B cell (primary cell): ENCODE measurements around the gene UGT1A7. TPM values are rescaled to one million over a fixed set of nuclear protein-coding genes. Genes with fewer than 3 reads are reported as not detected.

Experiments used
- ATAC-seq: fragments of 200-7000 bp; cut with Tn5 transposase; one replicate; pipeline ENCODE4 v1.10.0; 2021; ENCODE audit warnings: low read depth, mild to moderate bottlenecking, moderate number of reproducible peaks, moderate library complexity
- CTCF ChIA-PET: fragments of 350-600 bp; sonication (Branson Sonifier 250); formaldehyde crosslinking; loops from one replicate; lab custom pipeline; 2021; ENCODE audit warnings: antibody characterized with exemption, inconsistent platforms; lab: Charles Lee
- POLR2A ChIA-PET: fragments of 350-600 bp; sonication (Branson Sonifier 250); formaldehyde crosslinking; loops from one replicate; lab custom pipeline; 2021; ENCODE audit warnings: antibody characterized with exemption; lab: Charles Lee
- DNase-seq: peaks from one replicate; pipeline ENCODE4 v3.0.0; 2013
- H2AFZ ChIP-seq: 2 replicates; pipeline ENCODE4 v1.6.1; 2012; ENCODE audit warnings: mild to moderate bottlenecking, low read depth, low read length; ENCODE audit not compliant: insufficient read depth, poor library complexity, severe bottlenecking
- H3K27ac ChIP-seq, 2 donors: 1 replicate in 1 of 2; 2 replicates in 1 of 2; pipeline ENCODE4 v1.5.1; 2012 to 2013; ENCODE audit warnings: low read length in 2 of 2, mild to moderate bottlenecking in 2 of 2, moderate library complexity in 1 of 2
- H3K27me3 ChIP-seq, 4 experiments: fragments of 200-600 bp in 1 of 4; sonication (generic) in 1 of 4; replicated peaks in 1 of 4; 1 replicate in 2 of 4; 2 replicates in 2 of 4; pipeline versions ENCODE4 v1.6.1 to v1.7.0; 2013 to 2016; ENCODE audit warnings: low read length in 3 of 4, mild to moderate bottlenecking in 2 of 4, mixed read lengths in 1 of 4, moderate library complexity in 1 of 4; ENCODE audit not compliant: insufficient read depth in 4 of 4, control insufficient read depth in 3 of 4; ENCODE audit errors: control extremely low read depth in 1 of 4
- H3K36me3 ChIP-seq, 2 experiments: replicated peaks in 1 of 2; 1 replicate in 1 of 2; 2 replicates in 1 of 2; pipeline versions ENCODE4 v1.6.1 to v1.7.1; 2013; ENCODE audit warnings: low read length in 1 of 2; ENCODE audit not compliant: insufficient read depth in 2 of 2, control insufficient read depth in 1 of 2; ENCODE audit errors: control extremely low read depth in 1 of 2, extremely low read depth in 1 of 2
- H3K4me1 ChIP-seq, 2 donors: fragments of 200-600 bp in 1 of 2; sonication (generic) in 1 of 2; 1 replicate in 1 of 2; 2 replicates in 1 of 2; pipeline versions ENCODE4 v1.5.1 to v1.6.1; 2013 to 2017; ENCODE audit warnings: low read length in 2 of 2; ENCODE audit not compliant: control insufficient read depth in 2 of 2, insufficient read depth in 2 of 2
- H3K4me2 ChIP-seq: replicated peaks from 2 replicates; pipeline ENCODE3; 2012; ENCODE audit warnings: mild to moderate bottlenecking, low read depth, low read length; ENCODE audit not compliant: poor library complexity, severe bottlenecking
- H3K4me3 ChIP-seq, 5 experiments: fragments of 200-600 bp in 1 of 5; sonication (generic) in 1 of 5; 1 replicate in 3 of 5; 2 replicates in 2 of 5; pipeline versions ENCODE4 v1.5.1 to v1.7.0; 2011 to 2016; ENCODE audit warnings: low read length in 4 of 5, mild to moderate bottlenecking in 4 of 5, low read depth in 2 of 5, control low read depth in 1 of 5, moderate library complexity in 1 of 5; ENCODE audit not compliant: insufficient read depth in 1 of 5; ENCODE audit errors: control extremely low read depth in 1 of 5, extremely low read depth in 1 of 5
- H3K79me2 ChIP-seq: fragments of 200-600 bp; sonication (generic); one replicate; pipeline ENCODE4 v1.6.0; 2016; ENCODE audit warnings: low read length; ENCODE audit not compliant: control insufficient read depth, insufficient read depth
- H3K9ac ChIP-seq: fragments of 200-600 bp; sonication (generic); 2 replicates; pipeline ENCODE4 v1.6.1; 2017; ENCODE audit warnings: mild to moderate bottlenecking, low read length, moderate library complexity
- H3K9me3 ChIP-seq, 3 donors: one replicate each; pipeline versions ENCODE4 v1.6.1 to v1.7.1; 2013; ENCODE audit warnings: low read length in 2 of 3; ENCODE audit not compliant: control insufficient read depth in 2 of 3, insufficient read depth in 1 of 3; ENCODE audit errors: control extremely low read depth in 1 of 3
- H4K20me1 ChIP-seq: 2 replicates; pipeline ENCODE4 v1.6.0; 2012; ENCODE audit warnings: mild to moderate bottlenecking, low read length; ENCODE audit not compliant: insufficient read depth, control insufficient read depth, poor library complexity, severe bottlenecking
- H3K27ac Mint-ChIP-seq: one replicate; pipeline ENCODE4 v1.8.0; 2021; ENCODE audit warnings: mixed read lengths
- H3K27me3 Mint-ChIP-seq: one replicate; pipeline ENCODE4 v1.8.0; 2021; ENCODE audit warnings: mixed read lengths
- H3K4me1 Mint-ChIP-seq: one replicate; pipeline ENCODE4 v1.8.0; 2021; ENCODE audit warnings: mixed read lengths
- H3K4me3 Mint-ChIP-seq: one replicate; pipeline ENCODE4 v1.8.0; 2021; ENCODE audit warnings: mixed read lengths
- H3K9me3 Mint-ChIP-seq: one replicate; pipeline ENCODE4 v1.8.0; 2022; ENCODE audit warnings: mixed read lengths; ENCODE audit not compliant: insufficient read depth
- CTCF ChIP-seq: fragments of 200-600 bp; IDR thresholded peaks from one replicate; pipeline ENCODE4 v1.8.0; 2022; ENCODE audit warnings: antibody characterized with exemption, mild to moderate bottlenecking
- EZH2 ChIP-seq: IDR thresholded peaks from 2 replicates; pipeline ENCODE4 v1.6.1; 2012; ENCODE audit warnings: borderline replicate concordance, low read depth, mild to moderate bottlenecking, moderate library complexity, low read length; ENCODE audit not compliant: insufficient read depth, poor library complexity, severe bottlenecking
- WGBS: methylation state at CpG from one replicate; pipeline ENCODE4 v1.1.5; 2013; ENCODE audit warnings: missing lambda C conversion rate; ENCODE audit not compliant: insufficient coverage; 5-methylcytosine and 5-hydroxymethylcytosine counted together
- intact Hi-C: fragments of 100-400 bp; cut with micrococcal nuclease; formaldehyde crosslinking; loops from one replicate; pipeline ENCODE4 v1.10.0; 2022
- polyA plus RNA-seq: library from polyadenylated mRNA; depleted of rRNA; stranded (reverse); fragments of >200 nt; gene quantifications from 2 replicates; pipeline ENCODE4 v1.2.3, GENCODE V29; 2012
- total RNA-seq, 2 donors: library from RNA; stranded (reverse); fragments of 120-200 nt in 1 of 2; gene quantifications; 1 replicate in 1 of 2; 2 replicates in 1 of 2; pipeline versions ENCODE4 v1.2.3 to v1.2.4, GENCODE V29; 2013 to 2022

Gene UGT1A7
- total and polyA plus RNA-seq, 2 donors (not counting 1 experiment from before 2014, with no cell fraction given), result not detected

DNA sequence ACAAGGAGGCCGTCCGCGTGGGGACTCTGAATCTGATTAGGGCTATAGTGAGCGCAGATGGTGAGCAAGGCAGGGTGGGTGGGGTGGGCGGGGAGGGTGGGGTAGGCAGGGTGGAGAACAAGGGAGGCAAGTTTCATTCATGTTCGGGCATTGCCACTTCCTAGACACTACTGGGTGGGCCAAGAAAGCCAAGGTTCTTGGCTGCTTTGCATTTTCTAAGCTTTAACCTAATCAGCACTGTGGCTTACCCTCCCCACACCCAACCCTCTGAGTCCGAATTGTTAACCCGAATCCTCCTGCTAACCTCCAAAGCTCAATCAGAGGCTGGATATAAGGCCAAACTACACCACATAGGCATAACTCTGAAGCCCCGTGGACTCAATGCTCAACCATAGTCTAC lies 114.6 kb downstream of the UGT1A7 start:
- Histone ChIP-seq H3K27me3 (no peaks in the 10 kb centered on the region), H3K4me2 (no peak overlapping the region), H3K36me3 (no peaks in the 10 kb centered on the region), H4K20me1 (no peaks in the 10 kb centered on the region), H2AFZ (no peak overlapping the region), H3K9ac (no peak overlapping the region), H3K79me2 (no peaks in the 10 kb centered on the region), H3K4me3 (no peak overlapping the region), H3K27ac (no peak overlapping the region), H3K4me1 (no peaks in the 10 kb centered on the region), H3K9me3 (peaks cover 0 to 3% (median 0%) of the 10 kb centered on the region in 3 donors)
- intact Hi-C loops, result no loop called here
- ChIA-PET POLR2A (no interaction called here), CTCF (no interaction called here)
- H3K4me1 Mint-ChIP-seq, result no peaks in the 10 kb centered on the region
- WGBS, result 91% methylated on average over 2 of the region's 9 CpGs
- ATAC-seq (no peak), DNase-seq (no peak)
- H3K9me3 Mint-ChIP-seq, result peaks cover 2% of the 10 kb centered on the region
- no peak for TF ChIP-seq CTCF
- TF ChIP-seq EZH2, result no peak
- H3K27me3 Mint-ChIP-seq, result peaks cover 3% of the 10 kb centered on the region
- no peak overlapping the region for H3K4me3 Mint-ChIP-seq
- no peak overlapping the region for H3K27ac Mint-ChIP-seq

DNA sequence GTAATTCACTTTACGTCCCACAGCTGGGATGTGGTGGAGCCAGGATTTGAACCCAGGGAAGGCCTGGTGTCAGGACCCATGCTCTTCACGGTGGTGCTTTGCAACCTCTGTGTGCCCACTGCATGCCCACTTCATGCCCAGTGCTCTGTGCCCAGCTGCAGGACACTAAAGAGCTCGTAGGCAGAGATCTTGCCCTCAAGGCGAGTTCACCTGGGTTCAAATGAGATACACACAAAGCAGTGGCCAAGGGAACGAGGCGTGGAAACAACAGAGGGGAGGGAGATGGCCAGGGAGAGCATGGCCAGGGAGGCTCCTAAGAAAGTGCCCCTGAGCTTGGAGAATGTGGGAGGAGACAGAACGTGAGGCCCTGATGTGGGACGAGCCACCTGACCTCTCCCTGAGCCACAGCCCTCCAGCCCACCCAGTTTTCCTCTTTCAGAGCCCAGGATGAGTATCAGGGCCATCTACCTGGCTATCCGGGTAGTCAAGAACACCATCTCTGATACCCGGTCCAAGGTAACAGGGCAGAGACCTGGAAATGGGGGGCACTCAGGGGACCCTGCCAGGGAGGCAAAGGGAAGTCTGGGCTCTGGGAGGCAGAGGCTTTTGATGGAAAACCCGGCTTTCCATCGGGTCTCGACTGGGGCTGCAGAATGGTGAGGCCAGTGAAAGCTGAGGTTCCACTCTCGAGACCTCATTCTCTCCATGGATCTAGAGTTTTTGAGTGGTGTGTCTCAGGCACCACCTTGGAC lies 116.8 kb downstream of the UGT1A7 start:
- H3K4me2 ChIP-seq, result no peak overlapping the region
- H3K4me1 ChIP-seq, result no peaks in the 10 kb centered on the region
- intact Hi-C loops, result no loop called here
- H3K9me3 ChIP-seq, result no peaks in the 10 kb centered on the region
- no peaks in the 10 kb centered on the region for H3K79me2 ChIP-seq
- Mint-ChIP-seq H3K27ac (no peak overlapping the region), H3K9me3 (peaks cover 2% of the 10 kb centered on the region), H3K4me1 (no peaks in the 10 kb centered on the region), H3K27me3 (peaks cover 7% of the 10 kb centered on the region), H3K4me3 (no peak overlapping the region)
- H2AFZ ChIP-seq, result no peak overlapping the region
- no peak overlapping the region for H3K4me3 ChIP-seq
- H3K27me3 ChIP-seq, result peaks cover 0 to 4% (median 0%) of the 10 kb centered on the region in 4 experiments
- ChIA-PET POLR2A (no interaction called here), CTCF (no interaction called here)
- no peak for DNase-seq
- TF ChIP-seq CTCF (no peak), EZH2 (no peak)
- no peaks in the 10 kb centered on the region for H3K36me3 ChIP-seq
- H3K27ac ChIP-seq, result no peak overlapping the region
- no peak overlapping the region for H3K9ac ChIP-seq
- 85% methylated on average over 11 of the region's 14 CpGs for WGBS
- no peaks in the 10 kb centered on the region for H4K20me1 ChIP-seq
- no peak for ATAC-seq
